DOHH2 (cell line): ENCODE measurements around the gene NFIA.

Source experiments
- CTCF ChIP-seq: fragments of 200-600 bp; sonication (generic); IDR thresholded peaks from one replicate; pipeline ENCODE4 v1.5.1; 2014; ENCODE audit warnings: antibody characterized with exemption, mild to moderate bottlenecking, low read depth, low read length; ENCODE audit not compliant: poor library complexity, severe bottlenecking
- EZH2phosphoT487 ChIP-seq: fragments of 200-600 bp; sonication (generic); IDR thresholded peaks from 2 replicates; pipeline ENCODE4 v1.6.1; 2017; ENCODE audit warnings: borderline replicate concordance, mild to moderate bottlenecking, antibody characterized with exemption, low read length, moderate library complexity, mixed read lengths

- no peak for TF ChIP-seq CTCF
- no peak for TF ChIP-seq EZH2phosphoT487
Measured at GRCh38 chr1:61081144-61081685, 1.1 kb upstream of the NFIA start.
